GM23338 (cell line): ENCODE measurements around the gene KRTAP9-9. TPM values are rescaled to one million over a fixed set of nuclear protein-coding genes. Genes with fewer than 3 reads are reported as not detected.

Experiments used
- ATAC-seq: fragments of 200-7000 bp; cut with Tn5 transposase; 3 replicates; pipeline ENCODE4 v1.9.1; 2020
- DNase-seq: peaks from one replicate; pipeline ENCODE4 v3.0.0-alpha.2; 2015; ENCODE audit warnings: low spot score
- H2AFZ ChIP-seq: fragments of 200-600 bp; sonication (generic); 2 replicates; pipeline ENCODE4 v1.8.0; 2016; ENCODE audit warnings: antibody characterized with exemption, mild to moderate bottlenecking, moderate library complexity
- H3F3A ChIP-seq: fragments of 200-600 bp; sonication (generic); replicated peaks from 2 replicates; pipeline ENCODE4 v1.8.0; 2017; ENCODE audit warnings: antibody characterized with exemption, mixed run types, low read depth
- H3K27ac ChIP-seq: fragments of 200-600 bp; sonication (generic); 2 replicates; pipeline ENCODE4 v1.6.1; 2016; ENCODE audit warnings: low read depth
- H3K27me3 ChIP-seq: fragments of 200-600 bp; sonication (generic); 2 replicates; pipeline ENCODE4 v1.8.0; 2016; ENCODE audit warnings: mild to moderate bottlenecking, mixed run types, moderate library complexity; ENCODE audit not compliant: insufficient read depth
- H3K36me3 ChIP-seq: fragments of 200-600 bp; sonication (generic); 2 replicates; pipeline ENCODE4 v1.8.0; 2016; ENCODE audit warnings: mild to moderate bottlenecking; ENCODE audit not compliant: insufficient read depth
- H3K4me1 ChIP-seq: fragments of 200-600 bp; sonication (generic); 2 replicates; pipeline ENCODE4 v1.8.0; 2016; ENCODE audit warnings: mild to moderate bottlenecking, moderate library complexity; ENCODE audit not compliant: insufficient read depth
- H3K4me2 ChIP-seq: fragments of 200-600 bp; sonication (generic); 2 replicates; pipeline ENCODE4 v1.7.1; 2017; ENCODE audit warnings: mixed run types
- H3K4me3 ChIP-seq: fragments of 200-600 bp; sonication (generic); 2 replicates; pipeline ENCODE4 v1.6.1; 2016; ENCODE audit warnings: mixed run types
- H3K79me2 ChIP-seq: fragments of 200-600 bp; sonication (generic); replicated peaks from 2 replicates; pipeline ENCODE4 v1.8.0; 2017; ENCODE audit warnings: mild to moderate bottlenecking; ENCODE audit not compliant: insufficient read depth
- H3K9me2 ChIP-seq: fragments of 200-600 bp; sonication (generic); 2 replicates; pipeline ENCODE4 v1.8.0; 2017; ENCODE audit not compliant: insufficient read depth
- H4K20me1 ChIP-seq: fragments of 200-600 bp; sonication (generic); replicated peaks from 2 replicates; pipeline ENCODE4 v1.8.0; 2017; ENCODE audit warnings: mild to moderate bottlenecking; ENCODE audit not compliant: insufficient read depth
- H3K27ac Mint-ChIP-seq: 2 replicates; pipeline ENCODE4 v1.8.0; 2020; ENCODE audit warnings: inconsistent platforms, mild to moderate bottlenecking, moderate library complexity, mixed read lengths
- H3K27me3 Mint-ChIP-seq: 3 replicates; pipeline ENCODE4 v1.8.0; 2022; ENCODE audit warnings: low read depth, mild to moderate bottlenecking, moderate library complexity, mixed read lengths, inconsistent platforms; ENCODE audit not compliant: insufficient read depth, poor library complexity
- H3K36me3 Mint-ChIP-seq: 3 replicates; pipeline ENCODE4 v1.8.0; 2021; ENCODE audit warnings: low read depth, mild to moderate bottlenecking, inconsistent platforms, moderate library complexity, mixed read lengths
- H3K4me1 Mint-ChIP-seq: 3 replicates; pipeline ENCODE4 v1.8.0; 2020; ENCODE audit warnings: mild to moderate bottlenecking, inconsistent platforms, mixed read lengths
- H3K4me3 Mint-ChIP-seq: 3 replicates; pipeline ENCODE4 v1.8.0; 2021; ENCODE audit warnings: moderate library complexity, mild to moderate bottlenecking, inconsistent platforms, mixed read lengths
- H3K9me3 Mint-ChIP-seq: 3 replicates; pipeline ENCODE4 v1.8.0; 2020; ENCODE audit warnings: moderate library complexity, mild to moderate bottlenecking, inconsistent platforms, mixed read lengths
- CREB1 ChIP-seq: fragments of 250-450 bp; sonication (Bioruptor Pico); IDR thresholded peaks from 2 replicates; pipeline ENCODE4 v1.5.0; 2020; ENCODE audit warnings: low read depth, mild to moderate bottlenecking, moderate library complexity
- EZH2phosphoT487 ChIP-seq: fragments of 200-600 bp; sonication (generic); IDR thresholded peaks from one replicate; pipeline ENCODE4 v1.8.1; 2018; ENCODE audit warnings: antibody characterized with exemption; ENCODE audit not compliant: unreplicated experiment
- JUNB ChIP-seq: IDR thresholded peaks from one replicate; pipeline ENCODE4 v1.6.1; 2016; ENCODE audit warnings: antibody characterized with exemption; ENCODE audit not compliant: unreplicated experiment
- NANOG ChIP-seq: IDR thresholded peaks from 2 replicates; pipeline ENCODE4 v1.6.1; 2016; ENCODE audit warnings: antibody characterized with exemption, borderline replicate concordance
- STAT1 ChIP-seq: IDR thresholded peaks from one replicate; pipeline ENCODE4 v1.6.1; 2016; ENCODE audit warnings: antibody characterized with exemption; ENCODE audit not compliant: unreplicated experiment
- ZNF114 ChIP-seq: fragments of 250-450 bp; sonication (Bioruptor Pico); IDR thresholded peaks from 2 replicates; pipeline ENCODE4 v1.5.0; 2020; ENCODE audit warnings: mild to moderate bottlenecking, moderate library complexity
- ZNF331 ChIP-seq: fragments of 250-450 bp; sonication (Bioruptor Pico); IDR thresholded peaks from 2 replicates; pipeline ENCODE4 v1.5.0; 2020; ENCODE audit warnings: low read depth, mild to moderate bottlenecking, moderate library complexity
- ZNF462 ChIP-seq: fragments of 250-450 bp; sonication (Bioruptor Pico); IDR thresholded peaks from 2 replicates; pipeline ENCODE4 v1.5.0; 2020; ENCODE audit warnings: mild to moderate bottlenecking, moderate library complexity
- polyA plus RNA-seq: library from polyadenylated mRNA; unstranded; fragments of >200 nt; fragmentation: Nextera tagmentation; extraction: Ambion mirVana; gene quantifications from 2 replicates; pipeline ENCODE4 v1.2.1, GENCODE V29; 2016
- total RNA-seq: library from RNA; depleted of rRNA; stranded (reverse); fragments of >200 nt; shearing (Covaris generic); gene quantifications from 2 replicates; pipeline ENCODE4 v1.2.3, GENCODE V29; 2014
- TF ChIP-seq, protein P1 (sequence below), 2 experiments: fragments of 200-600 bp in 1 of 2; sonication (generic) in 1 of 2; conservative IDR thresholded peaks; 2 replicates each; pipeline versions ENCODE4 v1.5.1 to v1.6.1; 2016 to 2017; ENCODE audit warnings: antibody characterized with exemption in 2 of 2, low read depth in 2 of 2, mild to moderate bottlenecking in 2 of 2, moderate library complexity in 1 of 2
- TF ChIP-seq, protein P2 (sequence below): IDR thresholded peaks from 2 replicates; pipeline ENCODE4 v1.6.1; 2016; ENCODE audit warnings: antibody characterized with exemption

KRTAP9-9 gene
- total and polyA plus RNA-seq, 2 experiments from 2014 or later: not detected

- no peak overlapping the region for H3K4me3 Mint-ChIP-seq
- H3K36me3 Mint-ChIP-seq: no peaks in the 10 kb centered on the region
- Histone ChIP-seq H3K79me2 (no peaks in the 10 kb centered on the region), H3K4me1 (peaks cover 19% of the 10 kb centered on the region), H3F3A (no peaks in the 10 kb centered on the region), H4K20me1 (no peaks in the 10 kb centered on the region), H3K4me2 (peak overlapping the region; percentile 6; the same call in 1 of the 2 replicates), H3K36me3 (no peaks in the 10 kb centered on the region), H3K27me3 (no peaks in the 10 kb centered on the region), H3K4me3 (no peak overlapping the region), H3K9me2 (0 out of 2 replicates have a peak, but pooled peaks cover 3% of the 10 kb centered on the region), H3K27ac (peak overlapping the region; percentile 6; the same call in 1 of the 2 replicates), H2AFZ (no peak overlapping the region)
- no peak overlapping the region for H3K27ac Mint-ChIP-seq
- no peak for TF ChIP-seq STAT1
- ATAC-seq (no peak), DNase-seq (no peak)
- H3K4me1 Mint-ChIP-seq: peaks cover 18% of the 10 kb centered on the region
- H3K27me3 Mint-ChIP-seq: no peaks in the 10 kb centered on the region
- no peaks in the 10 kb centered on the region for H3K9me3 Mint-ChIP-seq
Measured at GRCh38 chr17:41284546-41284945, 29.4 kb downstream of the KRTAP9-9 start.

GRCh38 chr17:41287050-41287449, 31.9 kb downstream of the KRTAP9-9 start:
- Histone ChIP-seq H3K27ac (no peak overlapping the region), H3K4me1 (peaks cover 19% of the 10 kb centered on the region), H3F3A (no peaks in the 10 kb centered on the region), H3K36me3 (no peaks in the 10 kb centered on the region), H3K9me2 (0 out of 2 replicates have a peak, but pooled peaks cover 3% of the 10 kb centered on the region), H3K4me3 (no peak overlapping the region), H3K27me3 (no peaks in the 10 kb centered on the region), H4K20me1 (no peaks in the 10 kb centered on the region), H3K4me2 (no peak overlapping the region), H3K79me2 (no peaks in the 10 kb centered on the region), H2AFZ (no peak overlapping the region)
- no peak overlapping the region for H3K27ac Mint-ChIP-seq
- DNase-seq (no peak), ATAC-seq (no peak)
- H3K9me3 Mint-ChIP-seq: no peaks in the 10 kb centered on the region
- H3K4me3 Mint-ChIP-seq: no peak overlapping the region
- H3K36me3 Mint-ChIP-seq: no peaks in the 10 kb centered on the region
- H3K4me1 Mint-ChIP-seq: peaks cover 18% of the 10 kb centered on the region
- no peaks in the 10 kb centered on the region for H3K27me3 Mint-ChIP-seq
- TF ChIP-seq ZNF462 (no peak), STAT1 (no peak), CREB1 (CRISPR knock-in tag) (no peak), JUNB (no peak), EZH2phosphoT487 (no peak), ZNF114 (CRISPR knock-in tag) (no peak), ZNF331 (CRISPR knock-in tag) (no peak), NANOG (no peak)
- TF ChIP-seq, protein P1, sequence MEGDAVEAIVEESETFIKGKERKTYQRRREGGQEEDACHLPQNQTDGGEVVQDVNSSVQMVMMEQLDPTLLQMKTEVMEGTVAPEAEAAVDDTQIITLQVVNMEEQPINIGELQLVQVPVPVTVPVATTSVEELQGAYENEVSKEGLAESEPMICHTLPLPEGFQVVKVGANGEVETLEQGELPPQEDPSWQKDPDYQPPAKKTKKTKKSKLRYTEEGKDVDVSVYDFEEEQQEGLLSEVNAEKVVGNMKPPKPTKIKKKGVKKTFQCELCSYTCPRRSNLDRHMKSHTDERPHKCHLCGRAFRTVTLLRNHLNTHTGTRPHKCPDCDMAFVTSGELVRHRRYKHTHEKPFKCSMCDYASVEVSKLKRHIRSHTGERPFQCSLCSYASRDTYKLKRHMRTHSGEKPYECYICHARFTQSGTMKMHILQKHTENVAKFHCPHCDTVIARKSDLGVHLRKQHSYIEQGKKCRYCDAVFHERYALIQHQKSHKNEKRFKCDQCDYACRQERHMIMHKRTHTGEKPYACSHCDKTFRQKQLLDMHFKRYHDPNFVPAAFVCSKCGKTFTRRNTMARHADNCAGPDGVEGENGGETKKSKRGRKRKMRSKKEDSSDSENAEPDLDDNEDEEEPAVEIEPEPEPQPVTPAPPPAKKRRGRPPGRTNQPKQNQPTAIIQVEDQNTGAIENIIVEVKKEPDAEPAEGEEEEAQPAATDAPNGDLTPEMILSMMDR (conservative IDR thresholded peaks at IDR 0.05; ENCODE audit: low read depth in 2 of 2): no peak
- TF ChIP-seq, protein P2, sequence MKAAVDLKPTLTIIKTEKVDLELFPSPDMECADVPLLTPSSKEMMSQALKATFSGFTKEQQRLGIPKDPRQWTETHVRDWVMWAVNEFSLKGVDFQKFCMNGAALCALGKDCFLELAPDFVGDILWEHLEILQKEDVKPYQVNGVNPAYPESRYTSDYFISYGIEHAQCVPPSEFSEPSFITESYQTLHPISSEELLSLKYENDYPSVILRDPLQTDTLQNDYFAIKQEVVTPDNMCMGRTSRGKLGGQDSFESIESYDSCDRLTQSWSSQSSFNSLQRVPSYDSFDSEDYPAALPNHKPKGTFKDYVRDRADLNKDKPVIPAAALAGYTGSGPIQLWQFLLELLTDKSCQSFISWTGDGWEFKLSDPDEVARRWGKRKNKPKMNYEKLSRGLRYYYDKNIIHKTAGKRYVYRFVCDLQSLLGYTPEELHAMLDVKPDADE: no peak
